Stimulated activated CD4-positive, alpha-beta T cell treated with anti-CD3 and anti-CD28 coated beads, Interleukin-1b, Interleukin-23, amount 100 ng/mL, for 48 hours (primary cell): Measurements from ENCODE around the gene ITGBL1.

ENCODE experiments used
- DNase-seq: peaks from one replicate; pipeline ENCODE4 v3.0.0-alpha.2; 2020

ITGBL1 gene

DNA sequence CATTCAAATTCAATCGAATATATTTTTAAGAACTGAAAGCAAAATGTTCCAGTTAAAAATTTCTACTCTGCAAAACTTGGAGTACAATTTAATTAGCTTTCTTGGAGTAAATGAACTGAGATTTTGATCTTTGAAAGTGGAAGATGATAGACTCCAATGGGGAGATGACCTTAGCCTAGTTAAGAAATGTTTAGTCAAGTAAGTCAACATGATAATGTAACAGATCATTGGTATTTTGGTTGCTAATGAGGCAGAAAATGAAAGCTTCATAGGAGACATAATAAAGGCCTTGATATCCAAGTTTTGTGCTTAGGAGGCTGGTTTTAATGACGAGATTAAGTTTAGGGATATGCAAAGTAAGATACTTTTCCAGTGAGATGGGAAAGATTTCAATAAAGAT is 181.7 kb downstream of the ITGBL1 start:
- DNase-seq, result no peak

- no peak for DNase-seq
Observed at GRCh38 chr13:101639711-101640110, 187.2 kb downstream of the ITGBL1 start.

DNA sequence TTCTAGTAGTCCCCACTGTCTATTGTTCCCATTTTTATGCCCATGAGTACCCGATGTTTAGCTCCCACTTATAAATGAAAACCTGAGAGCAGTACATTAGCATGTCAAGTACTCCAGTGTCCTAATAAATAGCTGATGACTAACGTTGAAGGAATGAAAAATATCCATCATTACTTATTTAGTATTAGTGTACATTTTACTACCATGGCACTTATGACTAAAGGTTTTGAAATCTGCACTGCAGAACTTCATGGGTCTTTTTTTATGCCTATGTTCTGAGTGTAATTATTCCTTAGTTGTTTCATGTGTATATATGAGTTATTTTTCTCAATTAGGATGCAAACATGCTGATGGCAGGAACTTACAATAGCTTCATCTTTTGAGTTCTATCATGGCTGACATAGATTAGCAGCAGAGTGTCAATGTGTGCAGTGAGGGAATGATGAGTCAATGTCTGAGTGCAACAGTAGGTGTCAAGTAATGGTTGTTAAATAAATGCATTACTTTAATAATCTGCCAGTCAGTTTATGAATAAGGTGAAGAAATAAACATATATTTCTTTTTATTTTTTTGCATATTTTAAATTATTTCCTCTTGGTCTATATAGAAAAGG is 188.4 kb downstream of the ITGBL1 start:
- DNase-seq, result no peak

- no peak for DNase-seq
Observed at GRCh38 chr13:101645871-101646270, 193.4 kb downstream of the ITGBL1 start.

DNA sequence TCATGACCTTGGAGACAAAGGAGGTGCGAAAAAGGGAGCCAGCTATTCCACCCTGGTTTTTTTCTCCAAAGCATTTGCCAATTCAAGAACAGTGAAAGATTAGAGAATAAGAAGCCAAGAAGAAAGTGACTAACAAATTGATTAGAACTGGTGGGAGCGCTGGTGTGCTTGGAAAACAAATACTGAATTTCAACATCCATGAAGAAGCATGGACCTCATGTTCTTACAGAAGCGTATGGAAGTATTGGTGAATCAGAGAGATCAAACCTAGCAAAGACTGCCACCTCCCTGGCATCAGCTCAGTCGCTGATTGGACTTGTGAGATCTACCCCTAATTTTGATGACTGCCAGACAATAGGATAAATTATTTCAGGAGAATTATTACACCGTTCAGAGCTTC is 195.3 kb downstream of the ITGBL1 start:
- no peak for DNase-seq

DNA sequence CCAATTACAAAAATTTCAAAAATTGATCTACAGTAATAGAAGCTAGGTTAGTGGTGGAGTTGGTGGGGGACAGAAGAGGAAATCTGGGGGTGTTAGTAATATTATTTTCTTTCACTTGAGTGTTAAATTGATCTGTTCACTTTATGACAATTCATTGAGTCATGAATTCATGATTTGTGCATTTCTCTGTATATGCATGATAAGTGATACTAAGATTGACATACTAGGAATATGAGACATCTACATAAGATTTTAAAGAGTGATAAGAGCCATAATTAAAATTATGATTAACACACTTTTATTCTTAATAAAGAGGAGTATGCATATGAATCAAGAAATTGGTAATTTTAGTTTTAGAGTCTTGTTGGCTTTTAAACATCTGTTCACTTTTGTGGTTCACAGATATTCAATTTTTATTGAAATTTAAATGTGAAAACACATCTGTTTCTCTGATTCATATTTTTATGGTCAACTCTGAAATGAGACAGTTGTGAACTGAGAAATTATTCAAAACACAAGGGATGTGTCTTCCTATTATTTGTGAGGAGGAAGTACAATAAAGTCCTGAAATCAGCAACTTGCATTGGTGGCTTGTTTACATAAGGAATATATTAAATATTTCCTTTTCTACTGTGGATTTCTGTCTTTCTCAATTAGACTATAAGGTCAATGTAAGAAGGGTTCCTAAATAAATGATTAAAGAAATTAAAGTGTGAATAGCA is 196.5 kb downstream of the ITGBL1 start:
- DNase-seq, result no peak

DNA sequence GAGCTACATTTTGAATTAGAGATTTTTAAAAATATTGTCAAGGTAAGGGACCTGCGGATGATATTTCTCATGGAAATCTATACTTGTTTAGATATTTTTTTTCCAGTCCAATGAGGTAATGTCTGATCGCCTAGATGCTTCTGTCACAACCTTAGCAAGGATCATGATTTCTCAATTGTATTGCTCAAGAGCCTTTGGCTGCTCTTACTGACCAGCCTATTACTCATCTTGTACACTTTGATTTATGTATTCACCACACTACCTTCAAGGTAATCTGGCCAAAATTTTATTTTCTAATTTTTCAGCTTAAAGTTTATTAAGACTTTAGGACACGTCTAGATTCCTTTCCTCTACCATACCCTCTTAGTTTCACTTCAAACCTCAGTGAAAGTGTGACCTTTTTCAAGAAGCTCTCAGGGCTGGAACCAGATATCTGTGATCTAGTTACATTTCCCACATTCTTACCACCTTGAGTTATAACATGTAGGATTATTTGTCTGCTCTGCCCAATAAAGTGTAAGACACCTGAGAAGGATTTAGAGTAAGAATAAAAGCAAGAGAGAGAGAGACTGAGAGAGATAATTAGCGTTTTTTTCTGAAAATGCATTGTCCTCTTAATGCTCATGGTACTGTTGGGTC is 197.1 kb downstream of the ITGBL1 start:
- DNase-seq, result no peak

DNA sequence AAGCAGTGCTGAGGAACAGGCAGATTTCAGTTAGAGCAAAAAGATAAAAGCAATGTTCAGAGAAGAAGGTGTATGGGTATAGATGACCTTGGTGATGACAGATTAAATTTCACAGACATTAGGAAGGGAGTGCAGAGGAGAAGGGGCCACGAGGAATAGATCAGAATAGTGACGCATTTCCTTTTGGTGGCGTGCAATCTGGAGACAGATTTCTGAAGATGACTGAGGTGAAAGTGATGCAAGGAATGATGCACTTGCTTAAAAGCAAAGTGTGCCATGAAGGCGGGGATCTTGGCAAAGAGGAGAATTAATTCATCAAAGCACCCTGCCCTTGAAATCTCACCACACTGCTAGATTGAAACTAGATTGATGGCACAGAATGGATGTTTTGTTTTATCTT is 202.4 kb downstream of the ITGBL1 start:
- DNase-seq, result no peak

- DNase-seq, result no peak
Observed at GRCh38 chr13:101655435-101655834, 203.0 kb downstream of the ITGBL1 start.

- no peak for DNase-seq
Observed at GRCh38 chr13:101660711-101661110, 208.2 kb downstream of the ITGBL1 start.

- DNase-seq, result no peak
Observed at GRCh38 chr13:101661839-101662238, 209.4 kb downstream of the ITGBL1 start.

DNA sequence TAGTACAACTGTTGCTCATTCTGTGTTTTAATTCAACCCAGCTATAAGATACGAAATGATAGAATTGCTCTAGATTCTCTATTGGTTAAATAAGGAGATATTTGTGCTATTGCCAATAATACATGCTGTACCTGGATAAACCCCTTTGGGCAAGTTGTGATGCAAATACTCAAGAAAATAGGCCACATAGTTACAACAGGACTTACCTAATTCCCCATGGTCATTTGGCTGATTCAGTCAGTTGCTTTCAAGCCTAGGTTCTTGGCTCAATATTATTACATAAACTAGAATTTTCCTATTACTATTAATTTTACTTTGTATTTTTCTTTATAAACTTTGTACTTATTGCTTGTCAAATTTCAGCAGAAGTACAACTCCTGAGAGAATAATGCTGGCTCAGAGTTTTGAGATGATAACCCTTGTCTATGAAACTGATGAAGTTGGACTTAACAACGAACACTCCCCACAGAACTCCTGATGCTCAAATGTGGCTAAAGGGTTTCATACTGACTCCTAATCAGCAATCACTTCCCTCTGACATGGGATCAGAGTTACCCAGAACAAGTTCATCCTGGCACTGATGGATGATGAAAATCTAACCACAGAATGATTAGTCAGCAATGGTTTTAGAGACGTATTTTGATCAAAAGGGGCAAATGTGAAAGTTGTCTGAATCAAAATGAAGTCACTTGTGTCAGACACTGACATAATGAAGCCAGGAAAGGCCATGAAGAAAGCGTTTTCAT is 221.1 kb downstream of the ITGBL1 start:
- DNase-seq, result no peak

- DNase-seq, result no peak
Observed at GRCh38 chr13:101681834-101682233, 229.4 kb downstream of the ITGBL1 start.

- no peak for DNase-seq
Observed at GRCh38 chr13:101686003-101686402, 233.5 kb downstream of the ITGBL1 start.

- DNase-seq, result no peak
Observed at GRCh38 chr13:101690871-101691270, 238.4 kb downstream of the ITGBL1 start.

DNA sequence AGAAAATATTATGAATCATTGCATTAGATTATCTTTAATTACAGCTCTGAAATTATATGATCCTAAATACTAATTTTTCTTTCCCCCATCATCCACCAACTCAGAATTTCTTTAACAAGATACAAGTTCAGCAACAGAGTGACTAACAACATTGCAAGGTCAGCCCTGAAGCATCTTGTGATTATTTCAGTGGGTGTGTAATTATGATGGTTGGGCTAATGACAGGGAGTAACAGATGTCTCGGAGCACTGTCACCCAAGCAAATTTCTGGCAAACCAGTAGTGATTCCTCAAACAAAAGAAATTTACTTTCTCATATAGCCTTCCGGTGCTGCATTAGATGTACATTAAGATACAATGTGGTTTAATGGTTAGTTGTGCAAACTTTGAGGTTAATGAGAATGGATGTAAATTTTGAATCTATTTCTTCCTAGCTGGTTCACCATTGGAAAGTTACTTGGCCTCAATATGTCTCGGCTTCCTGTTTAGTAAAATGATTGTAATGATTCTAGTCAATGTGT is 238.9 kb downstream of the ITGBL1 start:
- no peak for DNase-seq

DNA sequence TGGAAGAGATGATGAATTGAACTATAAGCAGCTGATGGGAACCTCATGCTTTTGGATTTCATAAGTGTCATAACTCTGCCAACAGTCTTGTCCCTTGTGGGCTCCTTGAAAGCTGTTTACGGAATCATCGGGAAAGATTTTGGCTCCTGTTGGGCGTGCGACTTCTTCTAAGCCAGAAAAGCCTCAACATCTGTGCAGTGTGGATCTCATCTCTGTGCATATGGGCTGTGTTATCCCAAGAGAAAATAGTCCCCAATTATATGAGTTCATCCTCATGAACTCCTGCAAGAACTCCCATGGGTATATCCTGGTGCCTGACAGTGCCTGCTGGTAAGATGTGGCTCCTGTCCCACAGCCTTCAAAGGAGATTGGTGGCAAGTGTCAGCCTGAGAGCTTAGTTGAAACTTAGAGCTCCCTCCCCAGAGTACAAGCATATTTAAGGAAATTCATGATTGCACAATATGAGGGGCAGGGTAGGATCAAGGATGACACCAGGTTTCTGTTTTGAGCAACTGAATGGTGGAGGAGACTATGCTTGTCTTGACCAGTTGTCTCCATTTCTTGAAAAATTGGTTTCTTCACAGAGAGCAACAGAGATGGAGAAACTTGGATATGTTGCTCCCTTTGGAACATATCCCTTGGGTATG is 243.5 kb downstream of the ITGBL1 start:
- DNase-seq, result no peak

- no peak for DNase-seq
Observed at GRCh38 chr13:101697745-101698144, 245.3 kb downstream of the ITGBL1 start.

DNA sequence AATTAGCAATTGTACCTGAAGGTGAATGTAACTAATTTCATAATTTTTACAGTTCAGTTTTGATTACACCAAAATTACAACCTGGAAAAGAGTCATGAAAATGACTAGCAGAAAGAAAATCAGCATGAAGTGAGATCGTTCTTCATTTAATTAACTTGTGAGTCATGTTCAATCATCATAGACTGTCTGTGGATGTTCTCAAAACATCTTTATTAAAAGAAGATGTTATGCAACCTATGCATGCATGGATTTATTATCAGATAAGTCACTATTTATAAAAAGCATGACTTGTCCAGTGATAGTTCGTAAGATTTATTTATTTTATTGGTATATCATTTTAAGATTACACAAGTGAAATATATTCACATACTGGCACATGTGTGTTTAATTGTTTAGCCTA is 245.9 kb downstream of the ITGBL1 start:
- no peak for DNase-seq

DNA sequence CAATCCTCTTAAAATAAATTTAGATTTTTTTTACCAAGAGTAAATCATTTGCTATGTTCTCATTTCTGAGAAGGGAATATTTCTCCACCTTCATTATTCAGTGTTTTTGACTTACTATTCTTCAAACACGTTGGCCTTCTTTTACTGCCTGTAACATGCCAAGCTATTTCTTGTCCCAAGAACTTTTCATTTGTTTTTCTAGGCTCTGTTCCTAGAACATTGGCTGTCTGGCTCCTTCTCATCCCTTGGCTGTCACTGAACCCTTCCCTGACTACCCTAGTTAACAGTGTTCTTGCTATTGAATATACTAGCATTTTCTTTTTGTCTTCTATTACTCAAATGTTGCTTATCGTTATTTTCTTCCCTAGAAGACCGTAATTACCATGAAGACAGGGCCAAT is 248.1 kb downstream of the ITGBL1 start:
- no peak for DNase-seq

DNA sequence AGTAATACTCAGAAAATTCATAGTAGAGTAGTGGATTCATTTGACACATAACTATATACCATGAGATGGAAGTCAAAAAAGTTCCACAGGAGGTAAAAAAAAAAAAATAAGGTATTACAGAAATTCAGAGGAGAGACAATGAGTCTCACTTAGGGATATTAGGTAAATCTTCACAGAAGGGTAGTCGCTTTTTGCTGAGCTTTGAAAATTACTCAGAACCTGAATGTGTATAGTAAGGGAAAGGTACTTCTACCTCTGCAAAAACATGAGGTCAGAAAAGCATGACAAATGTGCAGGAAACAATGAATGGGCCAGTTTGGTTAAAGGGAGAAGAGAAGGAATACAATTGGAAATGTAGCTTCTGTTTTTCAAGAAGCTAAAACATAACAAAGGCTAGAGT is 250.6 kb downstream of the ITGBL1 start:
- no peak for DNase-seq

GRCh38 chr13:101703838-101704237 is 251.4 kb downstream of the ITGBL1 start:
- no peak for DNase-seq

DNA sequence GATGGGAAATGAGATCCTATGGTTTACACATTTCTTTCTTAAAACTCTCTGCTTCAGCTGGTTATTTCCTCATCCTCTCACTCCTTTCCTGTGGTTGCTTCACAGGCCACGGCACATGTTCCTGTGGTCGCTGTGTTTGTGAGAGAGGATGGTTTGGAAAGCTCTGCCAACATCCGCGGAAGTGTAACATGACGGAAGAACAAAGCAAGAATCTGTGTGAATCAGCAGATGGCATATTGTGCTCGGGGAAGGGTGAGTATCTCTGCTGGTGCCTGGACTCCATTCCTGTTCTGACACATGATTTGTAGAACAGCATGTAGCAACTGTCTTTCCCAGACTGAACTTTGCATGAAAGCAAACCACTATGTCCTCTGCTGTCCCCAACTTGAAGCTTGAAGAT is 254.2 kb downstream of the ITGBL1 start:
- peak; percentile 6 for DNase-seq
